Urothelium cell line (cell line): ENCODE measurements around the gene WTAP.
"Not testable (repeated sequence)": the region's sequence is repeated elsewhere in the genome, so short reads cannot be mapped to it uniquely, and the experiment has no call there.

Experiments
- DNase-seq: peaks from one replicate; pipeline ENCODE4 v3.0.0; 2011; ENCODE audit warnings: low spot score, mixed read lengths
- FAIRE-seq: peaks from 2 replicates; lab custom pipeline; 2011; peaks lifted over from hg19 to GRCh38; lab: Jason Lieb, UNC

Gene WTAP

DNA sequence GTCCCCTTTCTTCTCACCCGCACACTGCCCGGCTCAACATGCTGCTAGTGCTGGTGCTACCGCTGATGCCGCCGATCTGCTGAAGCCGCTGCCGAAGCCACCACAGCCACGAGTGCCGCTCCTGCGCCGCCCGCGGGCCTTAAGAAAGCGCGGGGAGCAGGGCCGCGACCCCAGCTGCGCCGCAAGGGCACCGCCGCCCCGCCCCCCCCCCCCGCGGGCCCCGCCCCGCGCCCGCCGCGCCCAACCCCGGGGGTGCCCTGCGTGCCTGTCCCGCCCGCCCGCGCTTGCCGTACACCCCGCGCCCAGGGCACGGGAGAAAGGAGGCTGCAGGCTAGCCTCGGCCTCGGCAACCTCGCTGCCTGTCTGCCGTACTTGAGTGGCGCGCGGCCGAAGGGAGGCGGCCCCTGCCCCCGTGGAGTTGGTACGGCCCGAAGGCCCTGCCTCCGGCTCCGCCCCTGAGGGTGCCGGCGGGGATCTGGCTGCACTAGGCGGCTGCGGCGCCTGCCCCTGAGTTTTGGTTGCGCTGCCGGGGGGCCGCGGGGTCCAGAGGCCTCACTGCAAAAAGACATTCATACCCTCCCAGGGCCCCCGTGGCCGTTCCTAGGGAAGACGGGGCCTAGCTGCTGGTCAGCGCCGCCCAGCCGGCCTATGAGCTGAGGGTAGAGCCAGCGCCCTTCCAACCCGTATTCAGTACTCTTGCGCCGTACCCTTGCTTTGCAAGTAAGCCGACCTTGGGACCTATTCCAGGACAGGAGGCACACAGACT, 34.0 kb upstream of the WTAP start, which contains the start of gene SOD2:
SOD2 (minus strand) TSS at position 114 of the 766 bp plus-strand sequence; CDS start at position 40, 74 bp downstream.
- DNase-seq = peak; percentile 89
- no peak for FAIRE-seq

DNA sequence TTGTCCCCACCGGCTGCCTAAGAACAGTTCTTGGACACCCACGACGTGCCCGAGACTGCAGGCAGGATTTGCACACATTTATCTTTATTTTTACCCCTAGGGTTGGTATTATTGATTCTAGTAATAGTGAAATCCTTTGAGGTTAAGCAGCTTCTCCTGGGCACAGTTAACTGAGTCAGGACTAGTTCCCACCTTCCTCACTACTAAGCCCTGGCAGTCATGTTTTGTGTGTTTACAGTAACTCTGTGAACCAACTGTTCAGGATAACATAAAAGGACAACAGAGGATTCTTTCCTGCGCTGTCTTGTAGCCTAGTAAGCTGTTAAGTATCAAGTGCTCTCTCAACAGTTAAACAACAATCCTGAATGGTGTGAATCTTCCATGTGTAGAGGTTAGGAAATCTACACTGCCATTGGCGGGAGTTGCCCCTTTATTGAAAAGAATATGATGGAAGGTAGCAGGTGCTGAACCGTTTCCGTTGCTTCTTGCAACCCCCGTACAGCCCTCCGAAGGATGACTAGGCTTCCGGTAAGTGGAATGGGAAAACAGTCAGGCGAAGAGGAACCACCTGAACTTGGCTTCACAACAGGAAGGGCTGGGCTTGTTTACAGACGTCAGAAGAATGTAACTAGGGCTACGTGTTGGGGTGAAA, 33.3 kb upstream of the WTAP start:
- DNase-seq (peak; percentile 49), FAIRE-seq (no peak)

DNA sequence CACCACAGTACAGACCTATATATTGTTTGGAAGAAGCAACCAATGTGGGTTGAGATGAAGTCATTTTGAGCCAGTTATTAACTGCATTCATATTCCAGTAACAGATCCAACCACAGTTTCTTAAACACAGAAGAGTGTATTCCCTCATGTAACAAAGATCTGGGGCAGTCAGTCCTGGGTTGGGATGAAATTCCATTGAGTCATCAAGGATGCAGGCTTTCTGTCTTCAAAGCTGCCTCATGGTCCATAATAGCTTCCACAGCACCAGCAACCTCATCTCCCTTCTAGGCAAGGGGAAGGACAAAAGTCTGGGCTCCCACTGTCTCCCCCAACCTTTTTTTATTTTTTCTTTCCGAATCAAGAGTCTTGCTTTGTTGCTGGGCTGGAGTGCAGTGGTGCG, 31.3 kb upstream of the WTAP start:
- FAIRE-seq = no peak
- no peak for DNase-seq

DNA sequence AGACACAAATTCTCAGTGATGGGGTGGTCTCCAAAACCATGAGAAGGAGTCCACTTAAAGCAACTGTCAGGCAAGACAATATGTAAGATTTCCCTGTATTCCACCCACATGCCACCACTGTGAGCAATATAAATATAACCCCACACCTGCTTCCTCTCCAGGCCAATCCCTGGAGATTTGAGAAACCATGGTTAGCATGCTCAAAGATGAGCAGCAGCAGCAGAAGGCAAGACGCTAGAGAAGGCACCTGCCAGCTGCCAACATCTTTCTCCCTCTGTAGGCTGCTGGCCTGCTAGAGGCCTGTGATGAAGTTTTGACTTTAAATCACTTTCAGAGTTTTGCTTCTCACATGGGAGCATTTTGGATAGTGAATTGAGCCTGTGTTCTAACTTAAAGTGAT, 26.3 kb upstream of the WTAP start:
- FAIRE-seq (no peak), DNase-seq (no peak)

DNA sequence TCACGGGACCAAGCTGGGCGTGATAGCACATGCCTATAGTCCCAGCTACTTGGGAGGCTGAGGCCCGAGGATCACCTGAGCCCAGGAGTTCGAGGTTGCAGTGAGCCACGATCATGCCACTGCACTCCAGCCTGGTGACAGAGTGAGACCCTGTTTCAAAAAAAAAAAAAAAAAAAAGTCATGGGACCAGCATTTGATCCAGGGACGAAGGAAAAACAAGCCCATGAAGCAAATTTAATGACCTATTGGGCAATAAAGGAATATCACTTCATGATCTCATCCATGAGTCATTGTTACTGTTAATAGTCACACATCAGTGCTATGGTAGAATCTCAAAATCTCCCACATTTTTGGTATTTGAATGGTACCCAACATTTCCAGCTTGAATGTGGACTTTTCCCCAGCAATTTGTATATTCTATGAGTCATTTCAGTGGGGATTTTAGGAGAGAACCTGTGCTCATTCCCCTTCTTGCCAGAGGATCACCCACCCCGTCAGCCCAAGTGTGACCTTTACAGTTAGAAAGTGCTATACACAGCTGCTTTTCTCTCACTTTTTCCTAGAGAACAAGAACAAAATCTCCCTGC, 25.8 kb upstream of the WTAP start:
- no peak for FAIRE-seq
- peak; percentile 51 for DNase-seq

DNA sequence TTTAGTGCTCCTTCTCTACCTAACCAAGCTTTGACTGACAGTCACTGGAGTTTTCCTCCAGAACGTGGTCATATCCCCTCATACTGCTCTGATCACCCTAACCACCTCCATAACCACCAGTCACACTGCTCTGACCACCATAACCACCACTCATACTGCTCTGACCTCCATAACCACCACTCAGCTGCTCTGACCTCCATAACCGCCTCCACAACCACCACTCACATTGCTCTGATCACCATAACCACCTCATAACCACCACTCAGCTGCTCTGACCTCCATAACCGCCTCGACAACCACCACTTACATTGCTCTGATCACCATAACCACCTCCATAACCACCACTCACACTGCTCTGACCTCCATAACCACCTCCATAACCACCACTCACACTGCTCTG, 16.7 kb upstream of the WTAP start:
- DNase-seq, FAIRE-seq: not testable (repeated sequence)

DNA sequence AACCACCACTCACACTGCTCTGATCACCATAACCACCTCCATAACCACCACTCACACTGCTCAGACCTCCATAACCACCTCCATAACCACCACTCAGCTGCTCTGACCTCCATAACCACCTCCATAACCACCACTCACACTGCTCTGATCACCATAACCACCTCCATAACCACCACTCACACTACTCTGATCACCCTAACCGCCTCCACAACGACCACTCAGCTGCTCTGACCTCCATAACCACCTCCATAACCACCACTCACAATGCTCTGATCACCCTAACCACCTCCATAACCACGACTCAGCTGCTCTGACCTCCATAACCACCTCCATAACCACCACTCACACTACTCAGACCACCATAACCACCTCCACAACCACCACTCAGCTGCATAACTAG, 14.9 kb upstream of the WTAP start:
- not testable (repeated sequence) for DNase-seq, FAIRE-seq

DNA sequence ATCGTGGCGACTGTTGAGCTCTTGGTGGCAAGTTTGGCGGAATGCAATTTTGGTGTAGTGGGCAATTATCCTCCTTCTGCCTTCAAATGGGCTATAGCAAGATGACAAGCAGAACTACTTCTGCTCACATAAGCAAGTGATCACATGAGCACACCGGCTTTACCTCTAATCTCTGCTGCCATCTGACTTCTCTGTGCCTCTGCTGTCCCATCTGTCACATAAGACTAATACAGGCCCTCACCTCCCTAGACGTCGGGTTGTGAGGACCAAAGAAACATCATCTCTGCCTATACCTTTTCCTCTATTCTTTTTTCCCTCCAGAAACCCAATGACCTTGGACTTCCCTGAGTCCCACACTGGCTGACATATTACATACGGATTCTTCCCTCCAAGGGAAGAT, 13.3 kb upstream of the WTAP start:
- DNase-seq = no peak

DNA sequence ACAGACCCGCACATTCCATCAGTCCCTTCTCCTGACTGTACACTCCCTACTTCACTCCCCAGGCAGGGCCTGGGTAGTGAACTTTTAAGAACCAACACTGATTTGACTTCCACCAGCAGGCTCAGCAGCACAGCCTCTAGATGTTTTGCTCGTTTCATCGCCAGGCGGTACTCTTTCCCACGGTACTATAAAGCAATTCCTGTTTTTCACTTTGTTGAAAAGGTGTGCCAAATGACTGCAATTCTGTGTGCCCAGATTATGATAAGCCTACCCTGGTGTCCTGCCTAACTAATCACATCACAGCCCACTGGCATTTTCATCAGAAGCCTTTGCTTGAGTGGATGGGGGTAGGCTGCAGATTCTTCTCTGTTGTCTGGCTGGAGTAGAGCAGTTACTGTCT, 12.9 kb upstream of the WTAP start:
- DNase-seq (no peak), FAIRE-seq (no peak)

More for the DNA sequence above, 13.3 kb upstream of the WTAP start:
- no peak for FAIRE-seq

DNA sequence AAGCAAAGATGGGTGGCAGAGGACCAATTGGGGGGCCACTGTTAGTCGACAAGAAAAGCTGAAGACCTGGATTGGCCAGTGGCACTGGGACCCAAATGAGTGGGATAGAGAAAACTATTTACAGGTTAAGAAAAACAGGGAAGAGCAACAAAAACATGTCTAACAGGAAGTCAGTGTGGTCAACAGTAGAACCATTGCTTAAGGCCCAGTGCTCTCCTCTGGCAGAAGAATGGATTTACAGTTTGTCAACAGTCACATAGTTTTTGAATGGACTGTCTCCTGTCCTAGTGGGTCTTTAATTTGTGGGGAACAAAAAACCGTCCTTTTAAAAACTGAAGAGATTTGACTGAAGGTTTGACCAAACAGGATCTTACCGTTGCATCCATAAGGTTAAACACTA, 12.1 kb upstream of the WTAP start:
- FAIRE-seq = no peak
- no peak for DNase-seq

DNA sequence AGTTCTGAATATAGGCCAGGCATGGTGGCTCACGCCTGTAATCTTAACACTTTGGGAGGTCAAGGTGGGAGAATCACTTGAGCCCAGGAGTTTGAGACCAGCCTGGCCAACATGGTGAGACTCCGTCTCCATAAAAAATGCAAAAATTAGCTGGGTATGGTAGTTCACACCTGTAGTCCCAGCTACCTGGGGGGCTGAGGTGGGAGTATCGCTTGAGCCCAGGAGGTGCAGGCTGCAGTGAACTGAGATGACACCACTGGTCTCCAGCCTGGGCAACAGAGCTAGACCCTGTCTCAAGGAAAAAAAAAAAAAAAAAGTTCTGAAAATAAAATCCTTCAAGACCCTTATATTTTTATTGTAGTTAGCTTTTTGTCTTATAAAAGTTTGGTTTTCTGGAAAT, 11.7 kb upstream of the WTAP start:
- no peak for FAIRE-seq
- DNase-seq = no peak

DNA sequence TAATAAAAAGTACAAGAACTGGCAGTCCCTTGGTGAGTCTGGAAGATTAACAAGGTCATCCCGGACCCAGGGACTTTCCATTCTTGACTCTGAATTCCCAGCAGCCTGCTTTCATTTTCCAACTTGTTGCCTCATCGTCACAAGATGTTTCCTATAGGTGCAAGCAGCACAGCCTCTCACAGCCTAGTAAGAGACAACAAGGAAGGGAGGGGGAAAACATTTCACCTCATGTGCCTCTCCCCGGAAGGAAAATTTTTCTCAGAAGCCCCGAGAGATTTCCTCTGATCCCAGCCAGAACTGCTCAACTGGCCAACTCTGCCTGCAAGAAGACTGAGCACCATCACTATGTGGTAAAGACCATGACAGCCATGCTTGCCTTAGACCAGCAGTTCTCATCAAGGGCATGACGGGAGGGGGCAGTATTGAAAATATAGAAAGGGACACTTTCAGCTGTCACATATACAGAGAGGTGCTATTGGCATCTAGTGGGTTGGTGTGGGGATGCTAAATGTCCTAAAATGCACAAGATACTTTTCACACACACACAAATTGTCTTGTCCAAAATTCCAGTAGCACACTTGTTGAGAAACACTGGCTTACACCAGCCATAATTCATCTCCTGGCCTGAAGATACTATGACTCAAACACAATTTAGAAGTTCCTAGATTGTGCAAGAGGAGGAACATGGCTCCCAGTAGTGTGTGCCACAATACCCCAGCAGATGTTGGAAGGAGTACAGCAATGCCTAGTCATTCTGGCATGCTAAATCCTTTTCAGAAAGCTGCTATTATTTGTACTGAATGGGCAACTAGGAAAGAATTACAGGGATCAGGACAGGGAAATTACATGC, 10.8 kb upstream of the WTAP start:
- DNase-seq (no peak), FAIRE-seq (no peak)

DNA sequence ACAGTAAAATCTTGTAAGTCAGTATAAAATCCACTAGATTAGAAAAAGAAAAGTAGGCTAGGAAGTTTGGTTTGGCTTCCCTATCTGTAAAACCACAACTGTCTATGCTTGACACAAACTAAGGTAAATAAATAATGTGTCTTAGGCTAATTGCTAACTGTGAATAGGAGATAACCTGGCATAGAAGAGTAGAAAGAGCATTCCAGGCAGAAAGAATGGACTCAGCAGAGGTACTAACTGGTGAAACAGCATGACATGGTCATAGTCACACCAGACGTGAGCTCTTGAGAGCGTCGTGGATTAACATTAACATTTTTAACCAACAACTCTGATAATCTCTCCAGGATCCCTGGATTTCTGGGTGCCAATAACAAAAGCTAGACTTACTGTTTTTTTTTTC, 8.7 kb upstream of the WTAP start:
- no peak for FAIRE-seq
- DNase-seq = no peak

DNA sequence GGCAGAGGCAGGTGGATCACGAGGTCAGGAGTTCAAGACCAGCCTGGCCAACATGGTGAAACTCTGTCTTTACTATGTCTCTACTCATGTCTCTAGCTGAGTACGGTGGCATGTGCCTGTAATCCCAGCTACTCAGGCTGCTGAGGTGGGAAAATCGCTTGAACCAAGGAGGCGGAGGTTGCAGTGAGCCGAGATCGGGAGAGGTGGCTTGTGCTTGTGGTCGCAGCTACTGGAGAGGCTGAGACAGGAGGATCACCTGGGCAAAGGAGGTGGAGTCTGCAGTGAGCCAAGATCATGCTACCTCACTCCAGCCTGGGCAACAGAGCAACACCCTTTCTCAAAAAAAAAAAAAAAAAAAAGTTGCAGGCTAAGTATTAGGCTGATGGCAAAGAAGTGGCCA, 8.0 kb upstream of the WTAP start:
- DNase-seq = no peak
- FAIRE-seq = no peak

DNA sequence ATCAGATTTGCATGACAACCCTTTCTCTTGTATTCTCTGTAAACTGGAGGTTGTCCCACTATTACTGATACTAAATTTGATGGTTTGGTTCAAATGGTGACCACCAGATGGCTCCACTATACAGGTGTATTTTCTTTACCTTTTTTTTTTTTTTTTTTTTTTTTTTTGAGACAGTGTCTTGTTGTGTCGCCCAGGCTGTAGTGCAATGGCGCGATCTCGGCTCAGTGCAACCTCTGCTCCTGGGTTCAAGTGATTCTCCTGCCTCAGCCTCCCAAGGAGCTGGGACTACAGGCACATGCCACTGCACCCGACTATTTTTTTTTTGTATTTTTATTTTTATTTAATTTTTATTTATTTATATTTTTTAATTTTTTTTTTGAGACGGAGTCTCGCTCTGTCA, 6.6 kb upstream of the WTAP start:
- no peak for FAIRE-seq
- DNase-seq = peak; percentile 44

DNA sequence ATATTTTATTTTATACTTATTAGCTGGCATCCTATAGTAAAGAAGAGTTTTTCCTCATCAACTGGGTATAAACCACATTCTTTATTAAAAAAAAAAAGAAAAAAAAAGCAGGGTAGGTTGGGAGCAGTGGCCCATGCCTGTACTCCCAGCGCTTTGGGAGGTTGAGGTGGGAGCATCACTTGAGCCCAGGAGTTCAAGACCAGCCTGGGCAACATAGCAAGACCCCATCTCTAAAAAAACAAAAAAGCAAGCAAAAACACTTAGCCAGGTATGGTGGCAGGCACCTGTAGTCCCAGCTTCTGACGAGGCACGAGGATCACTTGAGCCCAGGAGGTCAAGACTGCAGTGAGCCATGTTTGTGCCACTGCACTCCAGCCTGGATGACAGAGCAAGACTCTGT, 5.3 kb upstream of the WTAP start:
- not testable (repeated sequence) for DNase-seq, FAIRE-seq

DNA sequence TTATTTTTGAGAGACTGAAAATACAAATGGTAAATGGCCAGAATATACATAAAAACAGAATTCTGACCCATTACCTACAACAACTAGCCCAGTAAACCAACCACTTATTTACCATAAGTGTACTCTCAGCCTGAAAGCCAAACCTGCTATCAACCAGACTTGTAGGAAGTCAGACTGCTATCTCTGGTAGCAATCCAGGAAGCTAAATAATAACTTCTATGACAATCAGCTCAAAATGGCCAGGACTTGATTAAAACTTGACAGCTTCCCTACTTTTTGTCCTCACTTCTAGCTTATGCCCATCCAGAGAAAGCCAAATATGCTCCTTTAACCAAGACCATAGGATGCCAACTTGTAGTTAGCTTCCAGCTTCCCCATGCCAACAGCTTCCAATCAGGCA, 4.7 kb upstream of the WTAP start:
- DNase-seq (no peak), FAIRE-seq (no peak)

DNA sequence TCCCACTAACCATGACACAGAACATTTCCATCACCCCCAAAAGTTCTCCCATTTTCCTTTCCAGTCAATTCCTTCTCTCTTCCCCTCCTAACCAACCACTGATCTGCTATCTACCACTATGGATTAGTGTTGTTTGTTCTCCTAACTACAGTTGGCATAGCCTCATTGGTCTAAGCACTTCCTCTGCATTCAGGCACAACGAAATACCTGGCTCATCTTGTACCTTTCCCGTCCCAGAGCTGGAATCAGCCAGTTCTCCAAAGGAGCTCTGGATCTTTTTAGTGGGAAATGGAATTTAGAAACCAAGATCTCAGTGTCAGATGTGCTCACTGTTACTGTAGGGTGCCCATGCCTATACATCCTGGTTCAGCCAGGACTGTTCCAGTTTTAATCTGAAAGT, 4.0 kb upstream of the WTAP start:
- DNase-seq = no peak
- FAIRE-seq = no peak

DNA sequence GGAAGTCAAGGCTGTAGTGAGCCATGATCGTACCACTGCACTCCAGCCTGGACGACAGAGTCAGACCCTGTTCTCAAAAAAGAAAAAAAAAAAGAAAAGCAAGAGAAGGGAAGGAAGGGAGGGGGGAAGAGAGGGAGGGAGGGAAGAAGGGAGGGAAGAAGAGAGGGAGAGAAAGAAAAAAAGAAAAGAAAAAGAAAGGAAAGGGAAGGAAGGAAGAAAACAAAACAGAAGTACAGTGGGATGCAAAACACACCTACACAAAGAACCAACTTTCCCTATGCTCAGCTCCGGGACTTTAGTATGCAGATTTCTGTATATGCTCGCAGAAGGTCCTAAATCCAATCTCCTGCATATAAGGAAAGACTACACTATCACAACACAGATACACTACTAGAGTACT, 2.5 kb upstream of the WTAP start:
- FAIRE-seq = no peak
- no peak for DNase-seq

DNA sequence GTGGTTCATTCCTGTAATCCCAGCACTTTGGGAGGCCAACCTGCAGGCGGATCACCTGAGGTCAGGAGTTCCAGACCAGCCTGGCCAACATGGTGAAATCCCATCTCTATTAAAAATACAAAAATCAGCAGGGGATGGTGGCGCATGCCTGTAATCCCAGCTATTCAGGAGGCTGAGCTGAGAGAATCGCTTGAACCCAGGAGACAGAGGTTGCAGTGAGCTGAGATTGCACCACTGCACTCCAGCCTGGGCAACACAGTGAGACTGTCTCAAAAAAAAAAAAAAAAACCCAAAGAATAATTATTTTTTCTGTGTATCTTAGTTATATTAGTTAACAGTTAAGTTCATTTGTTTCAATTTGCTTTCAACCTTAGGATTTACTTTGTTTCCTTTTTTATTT, 2.1 kb upstream of the WTAP start:
- DNase-seq, FAIRE-seq: not testable (repeated sequence)

DNA sequence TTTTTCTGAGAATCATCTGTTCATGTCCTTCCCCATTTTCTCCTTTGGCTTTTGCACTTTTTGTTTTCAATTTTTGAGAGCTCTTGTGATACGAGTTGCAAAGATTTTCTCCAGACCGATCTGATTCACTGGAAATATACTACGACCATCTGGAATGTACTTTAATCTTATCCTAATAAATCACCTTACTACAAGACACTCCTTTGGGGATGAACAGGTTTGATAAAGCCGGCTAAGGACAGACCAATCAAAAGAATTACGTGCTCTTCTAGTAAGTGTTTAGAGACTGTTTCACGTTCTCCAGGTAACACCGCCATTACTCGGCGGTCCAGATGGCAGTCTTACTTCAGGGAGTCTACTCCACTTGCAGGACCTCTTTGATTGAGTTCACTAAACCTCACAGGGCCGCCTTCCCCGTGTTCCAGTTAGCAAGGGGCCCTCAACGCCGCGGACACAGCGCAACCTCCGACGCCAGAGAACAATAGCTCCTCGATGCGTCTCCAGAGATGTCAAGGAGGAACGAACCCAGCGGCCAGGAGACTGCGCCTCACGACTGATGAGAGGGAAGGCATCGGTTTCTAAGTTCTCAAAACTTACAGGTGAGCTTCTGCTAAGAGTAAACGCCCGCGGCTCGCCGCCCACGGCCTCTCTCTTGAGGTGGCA, 920 bp upstream of the WTAP start:
- FAIRE-seq (no peak), DNase-seq (no peak)
